Stimulated activated CD8-positive, alpha-beta memory T cell treated with anti-CD3 and anti-CD28 coated beads, Interleukin-4, amount 100 ng/mL, for 4 hours (primary cell): Measurements from ENCODE around the gene ANAPC16.
"Not testable (repeated sequence)": the region's sequence is repeated elsewhere in the genome, so short reads cannot be mapped to it uniquely, and the experiment has no call there.

Experiments
- DNase-seq, 2 donors: peaks; one replicate each; pipeline ENCODE4 v3.0.0-alpha.2; 2020; ENCODE audit warnings: low read depth in 2 of 2, low spot score in 1 of 2

Gene ANAPC16

GRCh38 chr10:72242675-72243074 lies 26.9 kb downstream of the ANAPC16 start:
- no peak for DNase-seq

GRCh38 chr10:72243822-72244437 lies 28.1 kb downstream of the ANAPC16 start:
- DNase-seq: no peak

GRCh38 chr10:72244573-72245038 lies 28.8 kb downstream of the ANAPC16 start:
- no peak for DNase-seq

GRCh38 chr10:72245949-72246525 lies 30.2 kb downstream of the ANAPC16 start:
- DNase-seq: no peak

GRCh38 chr10:72248468-72249151 lies 32.8 kb downstream of the ANAPC16 start:
- DNase-seq: peak; percentile 31 to 39

GRCh38 chr10:72249176-72249862 lies 33.5 kb downstream of the ANAPC16 start:
- not testable (repeated sequence) for DNase-seq

- DNase-seq: no peak
These were observed 34.9 kb downstream of the ANAPC16 start for GRCh38 chr10:72250666-72251065.

- no peak for DNase-seq
These were observed 35.8 kb downstream of the ANAPC16 start for GRCh38 chr10:72251635-72252034.

- no peak for DNase-seq
These were observed 37.2 kb downstream of the ANAPC16 start for GRCh38 chr10:72252972-72253371.

- no peak for DNase-seq
These were observed 37.8 kb downstream of the ANAPC16 start for GRCh38 chr10:72253578-72253977.

GRCh38 chr10:72254813-72255568 lies 39.2 kb downstream of the ANAPC16 start:
- DNase-seq: no peak

- no peak for DNase-seq
These were observed 40.3 kb downstream of the ANAPC16 start for GRCh38 chr10:72255977-72256729.

- no peak for DNase-seq
These were observed 41.5 kb downstream of the ANAPC16 start for GRCh38 chr10:72257051-72257892.

GRCh38 chr10:72258617-72259016 lies 42.8 kb downstream of the ANAPC16 start:
- no peak for DNase-seq

- DNase-seq: no peak
These were observed 43.9 kb downstream of the ANAPC16 start for GRCh38 chr10:72259491-72260238.

GRCh38 chr10:72260239-72260975 lies 44.6 kb downstream of the ANAPC16 start:
- peak; percentile 53 to 65 for DNase-seq

- no peak for DNase-seq
These were observed 45.4 kb downstream of the ANAPC16 start for GRCh38 chr10:72260976-72261783.
